ENCODE data around the gene ZDHHC16. TPM values are rescaled to one million over a fixed set of nuclear protein-coding genes. Genes with fewer than 3 reads are reported as not detected.
A peak's percentile ranks its signal among the peaks of the same experiment; 100 is the strongest.

The ZDHHC16 gene
- total RNA-seq, 2 experiments from 2014 or later, result 31.0 to 38.4 TPM

GRCh38 chr10:97400665-97401454 is 45.1 kb upstream of the ZDHHC16 start, which contains the start of gene RRP12:
TSS of gene RRP12 (minus strand) at chr10:97401340. CDS start at chr10:97401231, 109 bp downstream.
- POLR2A ChIA-PET, result interaction anchor here (0.7 to 1.6 kb wide), 10 partner anchors 10 to 176 kb away, joined by 3 to 9 read pairs (median 3); no protein-coding TSS in a partner anchor
- Histone ChIP-seq H4K20me1 (ENCODE audit: insufficient read depth, low read length) (no peaks in the 10 kb centered on the region), H3K4me2 (ENCODE audit: low read length) (peak within 1 kb of the TSS; percentile 88), H2AFZ (ENCODE audit: low read length) (peak within 1 kb of the TSS; percentile 92), H3K4me3 (ENCODE audit: low read depth, low read length, poor library complexity, severe bottlenecking) (peak within 1 kb of the TSS; percentile 84), H3K36me3 (ENCODE audit: insufficient read depth, low read length) (peaks cover 27% of the 10 kb centered on the region), H3K27ac (ENCODE audit: low read depth, low read length, poor library complexity, severe bottlenecking) (peak within 1 kb of the TSS; percentile 50), H3K9me3 (ENCODE audit: low read length) (no peaks in the 10 kb centered on the region), H3K9me2 (ENCODE audit: insufficient read depth, low read length) (no peaks in the 10 kb centered on the region), H3K79me2 (ENCODE audit: insufficient read depth, low read depth, low read length) (peaks cover 24% of the 10 kb centered on the region; the same call in 1 of the 2 replicates), H3K4me1 (ENCODE audit: insufficient read depth, low read length, poor library complexity, severe bottlenecking) (peaks cover 5% of the 10 kb centered on the region)
- DNase-seq (ENCODE audit: low spot score), result peak; percentile 98
- BruUV-seq (replicated peaks), result TSS peak; percentile 92
- TF ChIP-seq EZH2phosphoT487 (IDR thresholded peaks at IDR 0.05; ENCODE audit: borderline replicate concordance, low read depth, low read length), result no peak
- peak; percentile 60 for TF ChIP-seq CTCF (conservative IDR thresholded peaks at IDR 0.05; ENCODE audit: low read length)
- intact Hi-C loops (cut with micrococcal nuclease; ENCODE audit: unreplicated experiment), result loop anchor here (5.0 kb wide), 2 partner anchors 69 to 124 kb away; partner anchors contain the start of gene FRAT2
- CTCF ChIA-PET (ENCODE audit: unreplicated experiment), result interaction anchor here (0.6 to 1.1 kb wide), 2 partner anchors 85 to 1707 kb away, joined by 3 read pairs; partner anchors contain the start of gene TCTN3

DNA sequence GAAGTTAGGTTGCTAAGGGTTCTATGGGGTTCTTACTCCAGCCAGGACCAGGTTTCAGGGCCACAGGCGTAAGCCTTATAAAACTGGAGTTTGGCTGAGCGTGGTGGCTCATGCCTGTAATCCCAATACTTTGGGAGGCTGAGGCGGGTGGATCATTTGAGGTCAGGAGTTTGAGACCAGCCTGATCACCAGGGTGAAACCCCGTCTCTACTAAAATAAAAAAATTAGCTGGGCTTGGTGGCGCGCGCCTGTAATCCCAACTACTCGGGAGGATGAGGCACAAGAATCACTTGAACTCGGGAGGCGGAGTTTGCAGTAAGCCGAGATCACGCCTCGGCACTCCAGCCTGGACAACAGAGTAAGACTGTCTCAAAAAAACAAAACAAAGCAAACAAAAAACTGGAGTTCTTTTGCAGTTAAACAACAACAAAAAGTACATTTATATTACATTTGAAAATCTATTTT is 44.5 kb upstream of the ZDHHC16 start:
- Histone ChIP-seq H3K4me1 (ENCODE audit: insufficient read depth, low read length, poor library complexity, severe bottlenecking) (peaks cover 11% of the 10 kb centered on the region), H3K27ac (ENCODE audit: low read depth, low read length, poor library complexity, severe bottlenecking) (peak overlapping the region; percentile 29), H3K9me2 (ENCODE audit: insufficient read depth, low read length) (no peaks in the 10 kb centered on the region), H3K4me3 (ENCODE audit: low read depth, low read length, poor library complexity, severe bottlenecking) (peak overlapping the region; percentile 84), H3K79me2 (ENCODE audit: insufficient read depth, low read depth, low read length) (peaks cover 24% of the 10 kb centered on the region; the same call in 1 of the 2 replicates), H4K20me1 (ENCODE audit: insufficient read depth, low read length) (no peaks in the 10 kb centered on the region), H3K9me3 (ENCODE audit: low read length) (no peaks in the 10 kb centered on the region), H3K36me3 (ENCODE audit: insufficient read depth, low read length) (peaks cover 20% of the 10 kb centered on the region), H2AFZ (ENCODE audit: low read length) (peak overlapping the region; percentile 92), H3K4me2 (ENCODE audit: low read length) (peak overlapping the region; percentile 88)
- POLR2A ChIA-PET, result interaction anchor here (0.7 to 1.5 kb wide), 9 partner anchors 9 to 123 kb away, joined by 3 to 9 read pairs (median 5); no protein-coding TSS in a partner anchor
- intact Hi-C loops (cut with micrococcal nuclease; ENCODE audit: unreplicated experiment), result loop anchor here (5.0 kb wide), 2 partner anchors 69 to 124 kb away; partner anchors contain the start of gene FRAT2
- TF ChIP-seq CTCF (conservative IDR thresholded peaks at IDR 0.05; ENCODE audit: low read length) (no peak), EZH2phosphoT487 (IDR thresholded peaks at IDR 0.05; ENCODE audit: borderline replicate concordance, low read depth, low read length) (no peak)
- no TSS peak for BruUV-seq (replicated peaks)
- no peak for DNase-seq (ENCODE audit: low spot score)
- CTCF ChIA-PET (ENCODE audit: unreplicated experiment), result no interaction called here

Data from OCI-LY7 (cell line).